Esophagus (tissue), 2 donors: ENCODE data around the gene FHOD3. TPM values are rescaled to one million over a fixed set of nuclear protein-coding genes. Genes with fewer than 3 reads are reported as not detected.

Experiments used
- H3K27ac ChIP-seq, 2 donors: one replicate each; pipeline ENCODE4 v1.5.1; 2013; ENCODE audit warnings: low read depth in 2 of 2, mild to moderate bottlenecking in 2 of 2, inconsistent platforms in 1 of 2, low read length in 1 of 2, moderate library complexity in 1 of 2
- H3K27me3 ChIP-seq, 2 donors: one replicate each; pipeline ENCODE4 v1.6.1; 2013; ENCODE audit warnings: low read length in 2 of 2, control low read depth in 1 of 2, mild to moderate bottlenecking in 1 of 2; ENCODE audit not compliant: insufficient read depth in 2 of 2, control insufficient read depth in 1 of 2
- H3K36me3 ChIP-seq, 2 donors: one replicate each; pipeline ENCODE4 v1.6.1; 2013; ENCODE audit warnings: low read length in 1 of 2; ENCODE audit not compliant: control insufficient read depth in 2 of 2, insufficient read depth in 2 of 2
- H3K4me1 ChIP-seq, 2 donors: one replicate each; pipeline ENCODE4 v1.6.1; 2013; ENCODE audit warnings: low read length in 1 of 2; ENCODE audit not compliant: control insufficient read depth in 2 of 2, insufficient read depth in 2 of 2
- H3K4me3 ChIP-seq, 2 donors: one replicate each; pipeline ENCODE4 v1.5.1; 2013; ENCODE audit warnings: low read length in 2 of 2, mild to moderate bottlenecking in 2 of 2, low read depth in 1 of 2, moderate library complexity in 1 of 2
- H3K9me3 ChIP-seq, 2 donors: one replicate each; pipeline ENCODE4 v1.6.1; 2013; ENCODE audit warnings: mild to moderate bottlenecking in 2 of 2, low read depth in 1 of 2, low read length in 1 of 2, moderate library complexity in 1 of 2; ENCODE audit not compliant: control insufficient read depth in 2 of 2, insufficient read depth in 1 of 2
- WGBS, 2 donors: extraction: QIAGEN DNeasy Blood & Tissue Kit; methylation state at CpG; one replicate each; pipeline ENCODE4 v1.1.7; 2013; 5-methylcytosine and 5-hydroxymethylcytosine counted together
- polyA plus RNA-seq, 2 donors: library from polyadenylated mRNA; stranded (reverse); fragments of 200-250 nt; gene quantifications; one replicate each; pipeline ENCODE4 v1.2.3, GENCODE V29; 2013
- donor health status: healthy with polysubstance abuse.
- donor health status: Bipolar disorder and iron deficiency.

The FHOD3 gene
- polyA plus RNA-seq, 2 donors, result 3.7 to 11.1 TPM

DNA sequence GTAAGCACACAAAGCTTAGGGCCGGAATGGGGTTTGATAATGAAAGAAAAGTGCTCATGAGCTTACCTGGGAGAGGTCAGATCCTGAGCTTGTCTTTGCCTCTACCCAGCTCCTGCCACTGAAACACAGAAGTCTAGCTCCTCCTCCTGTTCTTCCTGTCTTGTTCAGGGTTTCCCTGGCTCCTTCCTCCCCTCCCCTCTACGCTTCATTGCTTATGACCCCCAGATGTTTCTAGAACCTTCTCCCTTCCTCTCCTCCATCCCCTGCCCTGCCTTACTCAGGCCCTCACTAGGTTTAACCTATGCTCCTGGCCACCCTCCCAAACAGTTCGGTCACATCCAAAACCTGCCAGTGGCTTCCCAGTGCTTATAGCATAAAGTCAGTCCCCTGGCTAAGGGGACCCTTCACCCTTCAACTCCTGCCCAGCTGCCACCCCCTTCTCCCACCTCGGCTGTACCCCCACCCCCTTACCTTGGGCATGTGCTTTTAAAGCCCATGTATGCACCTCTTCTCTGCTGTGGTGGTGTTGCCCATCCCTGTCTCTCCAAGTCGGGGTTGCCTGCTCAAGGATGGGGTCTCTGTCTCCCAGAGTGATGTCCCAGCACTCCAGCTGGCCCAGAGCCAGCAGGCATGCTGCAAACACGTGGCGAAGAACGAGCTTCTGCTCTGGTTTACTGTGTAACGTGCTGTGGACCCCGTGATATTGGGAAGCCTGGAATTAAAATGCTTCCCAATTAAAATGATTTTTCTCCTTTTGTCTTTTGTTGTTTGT, 297.7 kb downstream of the FHOD3 start:
- H3K4me1 ChIP-seq, result peaks cover 0 to 11% of the 10 kb centered on the region in 2 donors
- no peaks in the 10 kb centered on the region for H3K36me3 ChIP-seq
- 74 to 79% methylated on average over 10 of the region's 10 CpGs for WGBS, 2 donors
- H3K9me3 ChIP-seq, result no peaks in the 10 kb centered on the region
- no peaks in the 10 kb centered on the region for H3K27me3 ChIP-seq
- H3K4me3 ChIP-seq, result no peak overlapping the region
- no peak overlapping the region for H3K27ac ChIP-seq

- H3K27ac ChIP-seq, result no peak overlapping the region
- no peaks in the 10 kb centered on the region for H3K27me3 ChIP-seq
- peaks cover 0 to 11% of the 10 kb centered on the region in 2 donors for H3K4me1 ChIP-seq
- WGBS, 2 donors, result 92 to 93% methylated on average over 6 of the region's 6 CpGs
- H3K36me3 ChIP-seq, result no peaks in the 10 kb centered on the region
- no peak overlapping the region for H3K4me3 ChIP-seq
- H3K9me3 ChIP-seq, result no peaks in the 10 kb centered on the region
Observed at GRCh38 chr18:36595818-36596215, 298.3 kb downstream of the FHOD3 start.

DNA sequence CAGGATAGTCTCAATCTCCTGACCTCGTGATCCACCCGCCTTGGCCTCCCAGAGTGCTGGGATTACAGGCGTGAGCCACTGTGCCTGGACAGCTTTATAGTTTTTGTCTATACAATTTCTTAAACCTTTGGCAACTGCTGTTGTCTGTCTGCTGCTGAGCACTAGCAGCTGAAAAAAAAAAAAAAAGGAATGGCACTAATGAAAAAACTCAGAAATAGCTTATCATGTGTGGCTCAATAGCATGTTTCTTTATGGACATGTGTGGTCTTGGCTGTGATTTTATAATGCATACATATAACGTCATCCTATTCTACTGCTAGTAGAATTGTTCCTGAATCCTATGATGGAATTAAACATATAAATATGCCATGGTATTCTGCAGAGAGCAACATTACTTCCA, 300.1 kb downstream of the FHOD3 start:
- Histone ChIP-seq H3K27ac (no peak overlapping the region), H3K4me1 (peaks cover 0 to 2% of the 10 kb centered on the region in 2 donors), H3K36me3 (no peaks in the 10 kb centered on the region), H3K27me3 (no peaks in the 10 kb centered on the region), H3K9me3 (no peaks in the 10 kb centered on the region), H3K4me3 (no peak overlapping the region)
- WGBS, 2 donors, result 87% methylated on average over 4 of the region's 4 CpGs

DNA sequence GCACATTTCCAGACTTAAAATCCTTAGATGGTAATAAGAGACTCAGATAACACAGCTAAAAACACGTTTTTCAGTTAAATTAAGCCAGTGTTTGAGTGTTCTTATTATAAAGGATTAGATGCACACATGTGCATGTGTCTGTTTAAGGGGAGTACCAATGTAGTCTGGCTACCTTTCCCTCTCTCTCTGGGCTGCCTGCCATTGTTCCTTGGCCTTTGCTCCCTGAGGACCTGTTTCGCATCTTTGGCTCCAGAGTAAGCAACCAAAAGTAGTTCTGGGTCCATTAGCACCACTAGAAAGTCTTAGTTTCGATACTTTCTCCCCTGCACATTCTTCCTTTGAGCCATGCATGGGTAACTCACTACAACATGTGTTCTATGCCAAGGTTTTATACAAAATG, 303.0 kb downstream of the FHOD3 start:
- Histone ChIP-seq H3K27me3 (no peaks in the 10 kb centered on the region), H3K9me3 (no peaks in the 10 kb centered on the region), H3K27ac (no peak overlapping the region), H3K36me3 (no peaks in the 10 kb centered on the region), H3K4me3 (no peak overlapping the region), H3K4me1 (peaks cover 0 to 2% of the 10 kb centered on the region in 2 donors)
- 85 to 92% methylated on average over 3 of the region's 3 CpGs for WGBS, 2 donors

- Histone ChIP-seq H3K4me3 (no peak overlapping the region), H3K27ac (no peak overlapping the region), H3K36me3 (no peaks in the 10 kb centered on the region), H3K9me3 (no peaks in the 10 kb centered on the region), H3K4me1 (peaks cover 0 to 2% of the 10 kb centered on the region in 2 donors), H3K27me3 (no peaks in the 10 kb centered on the region)
- 42 to 62% methylated on average over 1 of the region's 1 CpG for WGBS, 2 donors
Observed at GRCh38 chr18:36601316-36601715, 303.8 kb downstream of the FHOD3 start.

DNA sequence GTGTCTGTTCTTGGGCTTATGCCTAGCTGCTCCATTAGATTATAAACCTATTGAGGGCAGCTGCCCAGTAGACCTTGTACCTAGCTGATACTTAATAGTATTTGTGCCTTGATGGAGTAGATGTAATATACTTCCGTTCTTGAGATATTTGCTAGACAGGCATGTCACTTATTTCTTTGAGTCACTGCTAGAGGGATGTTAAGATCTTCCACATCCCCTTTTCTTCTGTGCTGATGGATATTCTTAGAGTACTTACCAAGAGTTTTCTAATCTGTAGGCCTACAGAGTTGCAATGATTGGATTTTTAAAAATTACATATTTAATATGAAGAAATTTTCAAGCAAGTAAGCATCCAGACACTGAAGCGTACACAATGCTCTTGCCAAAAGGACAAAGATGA, 304.6 kb downstream of the FHOD3 start:
- 94 to 96% methylated on average over 2 of the region's 2 CpGs for WGBS, 2 donors
- no peaks in the 10 kb centered on the region for H3K27me3 ChIP-seq
- H3K36me3 ChIP-seq, result no peaks in the 10 kb centered on the region
- no peaks in the 10 kb centered on the region for H3K9me3 ChIP-seq
- no peak overlapping the region for H3K27ac ChIP-seq
- no peaks in the 10 kb centered on the region for H3K4me1 ChIP-seq
- H3K4me3 ChIP-seq, result no peak overlapping the region

GRCh38 chr18:36602620-36603019, 305.1 kb downstream of the FHOD3 start:
- H3K4me1 ChIP-seq, result no peaks in the 10 kb centered on the region
- WGBS, 2 donors, result 85 to 89% methylated on average over 4 of the region's 4 CpGs
- H3K36me3 ChIP-seq, result no peaks in the 10 kb centered on the region
- no peak overlapping the region for H3K4me3 ChIP-seq
- H3K27ac ChIP-seq, result no peak overlapping the region
- H3K27me3 ChIP-seq, result no peaks in the 10 kb centered on the region
- H3K9me3 ChIP-seq, result no peaks in the 10 kb centered on the region

DNA sequence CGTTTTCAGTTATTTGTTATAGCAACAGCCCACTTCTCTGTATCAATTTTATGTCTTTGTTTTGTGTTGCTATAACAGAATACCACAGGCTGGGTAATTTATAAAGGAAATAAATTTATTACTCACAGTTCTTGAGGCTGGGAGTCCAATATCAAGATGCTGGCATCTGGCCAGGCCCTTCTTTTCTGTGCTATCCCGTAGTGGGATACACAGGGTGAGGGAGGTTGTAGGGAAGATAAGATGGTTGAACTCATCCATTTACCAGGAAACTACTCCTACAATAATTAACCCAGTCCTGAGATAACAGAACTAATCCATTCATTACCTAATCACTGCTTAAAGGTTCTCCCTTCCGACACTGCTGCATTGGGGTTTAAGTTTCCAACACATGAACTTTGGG, 310.6 kb downstream of the FHOD3 start:
- no peaks in the 10 kb centered on the region for H3K27me3 ChIP-seq
- no peaks in the 10 kb centered on the region for H3K4me1 ChIP-seq
- no peaks in the 10 kb centered on the region for H3K36me3 ChIP-seq
- no peaks in the 10 kb centered on the region for H3K9me3 ChIP-seq
- no peak overlapping the region for H3K4me3 ChIP-seq
- WGBS, 2 donors, result 72 to 77% methylated on average over 3 of the region's 3 CpGs
- no peak overlapping the region for H3K27ac ChIP-seq

DNA sequence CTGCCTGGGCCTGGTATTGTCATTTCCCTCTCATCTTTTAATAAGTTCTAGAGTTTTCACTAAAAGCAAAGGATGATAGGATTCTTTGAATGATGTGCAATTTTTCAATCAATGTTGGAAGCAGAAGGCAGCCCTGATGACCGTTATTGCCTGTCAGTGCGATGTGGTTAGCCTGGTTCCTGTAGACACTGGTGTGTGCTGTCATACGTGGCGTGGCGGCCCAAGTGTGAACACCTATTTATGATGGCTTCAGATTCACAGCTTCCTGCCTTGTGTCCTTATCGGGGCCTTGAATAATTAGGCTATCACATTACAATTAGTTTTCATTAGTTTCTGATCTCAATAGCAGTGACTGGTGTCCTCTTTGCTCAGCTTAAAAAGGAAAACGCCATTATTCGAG, 312.7 kb downstream of the FHOD3 start:
- Histone ChIP-seq H3K4me1 (no peaks in the 10 kb centered on the region), H3K36me3 (no peaks in the 10 kb centered on the region), H3K4me3 (no peak overlapping the region), H3K27ac (no peak overlapping the region), H3K27me3 (no peaks in the 10 kb centered on the region), H3K9me3 (no peaks in the 10 kb centered on the region)
- 86 to 90% methylated on average over 8 of the region's 8 CpGs for WGBS, 2 donors

DNA sequence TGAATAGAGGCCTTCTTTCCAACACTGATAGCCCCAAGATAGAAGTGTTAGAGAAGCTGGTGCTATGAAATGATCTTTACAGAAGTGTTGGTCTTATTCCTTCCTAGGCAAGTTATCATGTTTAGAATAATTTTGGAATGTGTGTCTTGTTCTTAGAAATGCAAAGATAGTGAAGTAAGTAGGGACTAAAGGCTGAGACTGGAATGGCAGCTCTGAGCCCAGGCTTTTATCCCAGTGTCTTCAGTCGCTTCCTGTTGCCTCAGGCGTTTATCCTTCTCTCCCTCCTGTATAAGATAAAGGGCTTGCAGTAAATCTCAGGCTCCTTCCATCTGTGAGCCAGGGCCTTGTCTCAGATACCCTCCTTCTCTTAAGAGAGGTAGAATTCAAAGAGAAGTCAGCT, 313.1 kb downstream of the FHOD3 start:
- H3K27me3 ChIP-seq, result no peaks in the 10 kb centered on the region
- no peaks in the 10 kb centered on the region for H3K36me3 ChIP-seq
- WGBS, 2 donors, result 43 to 60% methylated on average over 2 of the region's 2 CpGs
- no peaks in the 10 kb centered on the region for H3K9me3 ChIP-seq
- H3K4me3 ChIP-seq, result no peak overlapping the region
- H3K27ac ChIP-seq, result no peak overlapping the region
- H3K4me1 ChIP-seq, result no peaks in the 10 kb centered on the region
